Trophoblast cell (in vitro differentiated cells and primary cell): ENCODE results near the gene TMTC3.

Source experiments
- DNase-seq, 2 donors: peaks; one replicate each; pipeline ENCODE4 v3.0.0-alpha.2; 2016
- H2AFZ ChIP-seq: 2 replicates; pipeline ENCODE4 v1.6.1; 2013; ENCODE audit warnings: low read length, moderate library complexity, mild to moderate bottlenecking; ENCODE audit not compliant: insufficient read depth, poor library complexity
- H2AK5ac ChIP-seq: 2 replicates; pipeline ENCODE4 v1.6.1; 2013; ENCODE audit warnings: mild to moderate bottlenecking, low read length
- H2BK120ac ChIP-seq: 2 replicates; pipeline ENCODE4 v1.6.1; 2013; ENCODE audit warnings: low read length, mild to moderate bottlenecking, moderate library complexity; ENCODE audit not compliant: insufficient read depth, poor library complexity
- H2BK12ac ChIP-seq: 2 replicates; pipeline ENCODE4 v1.6.1; 2013; ENCODE audit warnings: mild to moderate bottlenecking, low read length, moderate library complexity
- H2BK5ac ChIP-seq: 2 replicates; pipeline ENCODE4 v1.6.1; 2013; ENCODE audit warnings: low read length, low read depth, moderate library complexity, mild to moderate bottlenecking; ENCODE audit not compliant: poor library complexity
- H3K14ac ChIP-seq: 2 replicates; pipeline ENCODE4 v1.6.1; 2013; ENCODE audit warnings: mild to moderate bottlenecking, low read length
- H3K18ac ChIP-seq: 2 replicates; pipeline ENCODE4 v1.6.1; 2013; ENCODE audit warnings: mild to moderate bottlenecking, low read length
- H3K23ac ChIP-seq: 2 replicates; pipeline ENCODE4 v1.6.1; 2013; ENCODE audit warnings: low read length
- H3K27ac ChIP-seq: 2 replicates; pipeline ENCODE4 v1.5.1; 2013; ENCODE audit warnings: low read depth, mild to moderate bottlenecking, inconsistent platforms, low read length, moderate library complexity
- H3K27me3 ChIP-seq: 2 replicates; pipeline ENCODE4 v1.6.1; 2013; ENCODE audit warnings: inconsistent platforms, mild to moderate bottlenecking, low read length, moderate library complexity; ENCODE audit not compliant: insufficient read depth
- H3K36me3 ChIP-seq, 2 experiments: 1 replicate in 1 of 2; 2 replicates in 1 of 2; pipeline ENCODE4 v1.6.1; 2013; ENCODE audit warnings: low read length in 2 of 2, mild to moderate bottlenecking in 2 of 2, moderate library complexity in 1 of 2; ENCODE audit not compliant: insufficient read depth in 2 of 2, control insufficient read depth in 1 of 2
- H3K4ac ChIP-seq: 2 replicates; pipeline ENCODE4 v1.6.1; 2013; ENCODE audit warnings: low read depth, mild to moderate bottlenecking, low read length, moderate library complexity
- H3K4me1 ChIP-seq, 2 experiments: 1 replicate in 1 of 2; 2 replicates in 1 of 2; pipeline ENCODE4 v1.6.1; 2013; ENCODE audit warnings: low read length in 2 of 2, mild to moderate bottlenecking in 2 of 2, moderate library complexity in 1 of 2; ENCODE audit not compliant: insufficient read depth in 2 of 2, control insufficient read depth in 1 of 2
- H3K4me2 ChIP-seq: 2 replicates; pipeline ENCODE4 v1.6.1; 2013; ENCODE audit warnings: inconsistent platforms, mild to moderate bottlenecking, low read length, moderate library complexity
- H3K4me3 ChIP-seq: 2 replicates; pipeline ENCODE4 v1.5.1; 2013; ENCODE audit warnings: mild to moderate bottlenecking, low read depth, low read length, inconsistent platforms
- H3K79me1 ChIP-seq: one replicate; pipeline ENCODE4 v1.6.1; 2013; ENCODE audit warnings: low read length
- H3K79me2 ChIP-seq: 2 replicates; pipeline ENCODE4 v1.6.1; 2013; ENCODE audit warnings: low read length, mild to moderate bottlenecking; ENCODE audit not compliant: control insufficient read depth, insufficient read depth, poor library complexity
- H3K9ac ChIP-seq: 2 replicates; pipeline ENCODE4 v1.6.1; 2013; ENCODE audit warnings: mild to moderate bottlenecking, low read length
- H3K9me3 ChIP-seq: 2 replicates; pipeline ENCODE4 v1.6.1; 2013; ENCODE audit warnings: low read depth, mild to moderate bottlenecking, control low read depth, inconsistent platforms, low read length; ENCODE audit not compliant: insufficient read depth
- H4K12ac ChIP-seq: 2 replicates; pipeline ENCODE4 v1.6.1; 2013; ENCODE audit warnings: low read depth, mild to moderate bottlenecking, low read length, moderate library complexity
- H4K8ac ChIP-seq: 2 replicates; pipeline ENCODE4 v1.6.1; 2013; ENCODE audit warnings: low read depth, mild to moderate bottlenecking, low read length, moderate library complexity
- H4K91ac ChIP-seq: one replicate; pipeline ENCODE4 v1.6.1; 2013; ENCODE audit warnings: low read depth, mild to moderate bottlenecking, low read length, moderate library complexity
- WGBS: extraction: QIAGEN DNeasy Blood & Tissue Kit; methylation state at CpG from one replicate; pipeline ENCODE4 v1.1.7; 2013; ENCODE audit warnings: missing lambda C conversion rate; ENCODE audit not compliant: insufficient read length, insufficient coverage; ENCODE audit errors: extremely low coverage; 5-methylcytosine and 5-hydroxymethylcytosine counted together

The TMTC3 gene

GRCh38 chr12:88218293-88218692 is 76.2 kb downstream of the TMTC3 start:
- H3K18ac ChIP-seq, result no peak overlapping the region
- H4K12ac ChIP-seq, result no peak overlapping the region
- no peak overlapping the region for H3K9ac ChIP-seq
- no peaks in the 10 kb centered on the region for H3K4me1 ChIP-seq
- H3K9me3 ChIP-seq, result peaks cover 5% of the 10 kb centered on the region
- H2BK120ac ChIP-seq, result no peak overlapping the region
- no peaks in the 10 kb centered on the region for H3K79me2 ChIP-seq
- no peak overlapping the region for H3K4me2 ChIP-seq
- no peak overlapping the region for H4K91ac ChIP-seq
- no peaks in the 10 kb centered on the region for H3K27me3 ChIP-seq
- no peak overlapping the region for H3K23ac ChIP-seq
- no peak overlapping the region for H2BK12ac ChIP-seq
- no peaks in the 10 kb centered on the region for H3K79me1 ChIP-seq
- DNase-seq, result no peak
- no peak overlapping the region for H4K8ac ChIP-seq
- no peak overlapping the region for H3K4ac ChIP-seq
- H2AFZ ChIP-seq, result no peak overlapping the region
- H3K36me3 ChIP-seq, result no peaks in the 10 kb centered on the region
- no peak overlapping the region for H2AK5ac ChIP-seq
- H3K14ac ChIP-seq, result no peak overlapping the region
- no peak overlapping the region for H3K27ac ChIP-seq
- no peak overlapping the region for H3K4me3 ChIP-seq
- no peak overlapping the region for H2BK5ac ChIP-seq

- Histone ChIP-seq H2BK5ac (no peak overlapping the region), H3K79me2 (no peaks in the 10 kb centered on the region), H2BK120ac (no peak overlapping the region), H2AFZ (no peak overlapping the region), H3K27me3 (no peaks in the 10 kb centered on the region), H3K4me2 (no peak overlapping the region), H3K36me3 (no peaks in the 10 kb centered on the region), H2AK5ac (no peak overlapping the region), H2BK12ac (no peak overlapping the region), H3K4me1 (no peaks in the 10 kb centered on the region), H3K27ac (no peak overlapping the region), H4K91ac (no peak overlapping the region), H3K9me3 (peaks cover 5% of the 10 kb centered on the region), H3K4ac (no peak overlapping the region), H3K23ac (no peak overlapping the region), H3K14ac (no peak overlapping the region), H3K79me1 (no peaks in the 10 kb centered on the region), H3K18ac (no peak overlapping the region), H3K9ac (no peak overlapping the region), H3K4me3 (no peak overlapping the region), H4K8ac (no peak overlapping the region), H4K12ac (no peak overlapping the region)
- no peak for DNase-seq
Observed at GRCh38 chr12:88219861-88220260, 77.8 kb downstream of the TMTC3 start.

DNA sequence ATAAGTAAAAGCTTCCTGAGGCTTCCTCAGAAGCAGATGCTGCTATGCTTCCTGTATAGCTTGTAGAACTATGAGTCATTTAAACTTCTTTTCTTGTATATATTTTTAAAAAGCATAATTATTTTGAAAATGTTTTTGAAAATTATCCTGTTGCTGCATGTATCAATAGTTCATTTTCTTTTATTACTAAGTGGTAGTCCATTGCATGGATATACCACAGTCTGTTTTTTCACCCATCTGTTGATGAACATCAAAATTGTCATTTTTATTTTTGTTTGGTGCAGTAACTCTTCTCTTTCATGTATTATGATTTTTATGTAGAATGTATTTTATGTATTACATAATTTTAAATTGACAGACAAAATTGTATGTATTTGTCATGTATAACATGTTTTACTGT is 81.4 kb downstream of the TMTC3 start:
- no peak overlapping the region for H4K12ac ChIP-seq
- H3K27me3 ChIP-seq, result no peaks in the 10 kb centered on the region
- H3K4me1 ChIP-seq, result no peaks in the 10 kb centered on the region
- no peaks in the 10 kb centered on the region for H3K9me3 ChIP-seq
- H2BK5ac ChIP-seq, result no peak overlapping the region
- no peak for DNase-seq
- H3K4ac ChIP-seq, result no peak overlapping the region
- no peak overlapping the region for H3K4me3 ChIP-seq
- no peak overlapping the region for H2BK12ac ChIP-seq
- no peak overlapping the region for H2AK5ac ChIP-seq
- H4K8ac ChIP-seq, result no peak overlapping the region
- no peaks in the 10 kb centered on the region for H3K79me1 ChIP-seq
- H2BK120ac ChIP-seq, result no peak overlapping the region
- H2AFZ ChIP-seq, result no peak overlapping the region
- H3K9ac ChIP-seq, result no peak overlapping the region
- no peak overlapping the region for H3K27ac ChIP-seq
- no peaks in the 10 kb centered on the region for H3K79me2 ChIP-seq
- H3K23ac ChIP-seq, result no peak overlapping the region
- no peak overlapping the region for H4K91ac ChIP-seq
- H3K18ac ChIP-seq, result no peak overlapping the region
- no peak overlapping the region for H3K14ac ChIP-seq
- no peak overlapping the region for H3K4me2 ChIP-seq
- H3K36me3 ChIP-seq, result no peaks in the 10 kb centered on the region

DNA sequence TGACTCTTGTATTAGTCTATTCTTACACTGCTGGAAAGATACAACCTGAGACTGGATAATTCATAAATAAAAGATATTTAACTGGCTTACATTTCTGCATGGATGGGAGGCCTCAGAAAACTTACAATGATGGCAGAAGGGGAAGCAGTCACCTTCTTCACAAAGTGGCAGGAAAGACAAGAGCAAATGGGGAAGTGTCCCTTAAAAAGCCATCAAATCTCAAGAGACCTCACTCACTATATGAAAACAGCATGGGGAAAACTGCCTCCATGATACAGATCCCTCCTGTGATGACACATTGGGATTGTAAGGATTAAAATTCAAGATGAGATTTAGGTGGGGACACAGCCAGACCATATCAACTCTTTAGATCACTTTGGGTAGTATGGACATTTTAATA is 83.7 kb downstream of the TMTC3 start:
- Histone ChIP-seq H3K27ac (no peak overlapping the region), H3K4me3 (no peak overlapping the region), H3K4me1 (no peaks in the 10 kb centered on the region)

DNA sequence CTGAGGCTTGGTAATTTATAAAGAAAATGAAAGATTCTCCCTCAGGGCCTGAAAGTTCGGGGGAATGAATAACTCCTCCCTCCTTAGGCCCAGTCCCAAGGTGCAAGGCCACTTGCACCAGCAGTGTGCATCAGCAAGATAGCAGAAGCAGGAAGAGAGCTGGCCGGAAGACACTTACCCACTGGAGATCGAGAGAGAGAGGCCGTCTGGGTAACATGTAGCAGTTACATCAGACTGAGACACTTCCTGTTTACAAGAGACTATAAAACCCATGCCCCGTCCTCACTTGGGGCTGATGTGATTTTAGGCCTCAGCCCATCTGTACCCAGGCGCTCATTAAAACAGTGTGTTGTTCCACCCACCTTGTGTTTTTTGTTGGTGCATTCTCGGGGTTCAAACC is 85.2 kb downstream of the TMTC3 start:
- Histone ChIP-seq H3K18ac (no peak overlapping the region), H3K4me2 (no peak overlapping the region), H4K8ac (no peak overlapping the region), H3K4me3 (no peak overlapping the region), H2BK120ac (no peak overlapping the region), H3K9ac (no peak overlapping the region), H4K12ac (no peak overlapping the region), H2BK12ac (no peak overlapping the region), H4K91ac (no peak overlapping the region), H3K27ac (no peak overlapping the region), H3K14ac (no peak overlapping the region), H3K79me2 (no peaks in the 10 kb centered on the region), H3K27me3 (no peaks in the 10 kb centered on the region), H3K36me3 (no peaks in the 10 kb centered on the region), H2AK5ac (no peak overlapping the region), H3K23ac (no peak overlapping the region), H3K79me1 (no peaks in the 10 kb centered on the region), H3K9me3 (no peaks in the 10 kb centered on the region), H3K4me1 (no peaks in the 10 kb centered on the region), H2BK5ac (no peak overlapping the region), H2AFZ (no peak overlapping the region), H3K4ac (no peak overlapping the region)
- WGBS, result no CpG with 5 or more reads among the region's 7 CpGs
- no peak for DNase-seq

More for the DNA sequence above, 83.7 kb downstream of the TMTC3 start:
- no peak overlapping the region for H4K8ac ChIP-seq
- no peaks in the 10 kb centered on the region for H3K79me2 ChIP-seq
- no peak overlapping the region for H3K18ac ChIP-seq
- H3K9me3 ChIP-seq, result no peaks in the 10 kb centered on the region
- H3K4ac ChIP-seq, result no peak overlapping the region
- H2AK5ac ChIP-seq, result no peak overlapping the region
- no peak overlapping the region for H4K12ac ChIP-seq
- H3K4me2 ChIP-seq, result no peak overlapping the region
- no peak overlapping the region for H2AFZ ChIP-seq
- no peaks in the 10 kb centered on the region for H3K79me1 ChIP-seq
- H2BK12ac ChIP-seq, result no peak overlapping the region
- no peaks in the 10 kb centered on the region for H3K27me3 ChIP-seq
- no peak overlapping the region for H3K23ac ChIP-seq
- H3K14ac ChIP-seq, result no peak overlapping the region
- DNase-seq, result no peak
- H2BK5ac ChIP-seq, result no peak overlapping the region
- no peak overlapping the region for H4K91ac ChIP-seq
- H2BK120ac ChIP-seq, result no peak overlapping the region
- no peak overlapping the region for H3K9ac ChIP-seq
- no peaks in the 10 kb centered on the region for H3K36me3 ChIP-seq
